ENCODE data around the gene CHMP1A.

DNA sequence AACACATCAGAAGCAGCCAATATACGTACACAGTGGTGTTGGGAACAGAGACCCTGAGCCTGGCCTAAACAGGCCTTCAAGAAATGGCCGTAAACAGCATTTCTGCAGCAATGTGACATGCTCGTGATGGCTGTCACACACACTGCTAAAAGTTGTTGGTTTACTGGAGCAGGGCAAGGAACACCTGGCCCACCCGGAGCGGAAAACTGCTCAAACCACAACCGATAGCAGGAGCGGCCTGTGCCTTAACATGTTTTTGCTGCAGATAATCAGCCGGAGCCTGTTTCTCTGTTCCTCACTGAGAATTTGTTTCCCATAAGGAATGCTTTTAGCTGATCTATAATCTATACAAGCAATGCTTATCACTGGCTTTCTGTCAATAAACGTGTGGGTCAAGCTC is 50.1 kb downstream of the CHMP1A start:
- TF ChIP-seq EZH2 (IDR thresholded peaks at IDR 0.05; ENCODE audit: low read length, unreplicated experiment) (no peak), CTCF (conservative IDR thresholded peaks at IDR 0.05; ENCODE audit: low read depth, low read length) (no peak)

Data from PC-3 (cell line).